Activated CD4-positive, alpha-beta T cell treated with anti-CD3 and anti-CD28 coated beads for 36 hours (primary cell): ENCODE data around the gene MTRR. TPM values are rescaled to one million over a fixed set of nuclear protein-coding genes. Genes with fewer than 3 reads are reported as not detected.
"Not testable (repeated sequence)": the region's sequence is repeated elsewhere in the genome, so short reads cannot be mapped to it uniquely, and the experiment has no call there.

Experiments
- ATAC-seq: fragments of 200-7000 bp; cut with Tn5 transposase; one replicate; pipeline ENCODE4 v1.10.0; 2021; ENCODE audit warnings: mild to moderate bottlenecking, moderate library complexity
- CTCF ChIA-PET: fragments of 350-600 bp; sonication (Branson Sonifier 250); formaldehyde crosslinking; loops from one replicate; lab custom pipeline; 2021; ENCODE audit warnings: antibody characterized with exemption; lab: Charles Lee
- POLR2A ChIA-PET: fragments of 350-600 bp; sonication (Branson Sonifier 250); formaldehyde crosslinking; loops from one replicate; lab custom pipeline; 2021; ENCODE audit warnings: antibody characterized with exemption, inconsistent platforms; lab: Charles Lee
- DNase-seq: peaks from one replicate; pipeline ENCODE4 v3.0.0-alpha.2; 2020
- H3K27ac Mint-ChIP-seq: one replicate; pipeline ENCODE4 v1.8.0; 2021; ENCODE audit warnings: mixed read lengths
- H3K27me3 Mint-ChIP-seq: one replicate; pipeline ENCODE4 v1.8.0; 2021; ENCODE audit warnings: mixed read lengths
- H3K36me3 Mint-ChIP-seq: one replicate; pipeline ENCODE4 v1.8.0; 2021; ENCODE audit warnings: low read depth, mixed read lengths
- H3K4me1 Mint-ChIP-seq: one replicate; pipeline ENCODE4 v1.8.0; 2021; ENCODE audit warnings: mixed read lengths
- H3K4me3 Mint-ChIP-seq: one replicate; pipeline ENCODE4 v1.8.0; 2021; ENCODE audit warnings: mild to moderate bottlenecking, moderate library complexity, mixed read lengths
- H3K9me3 Mint-ChIP-seq: one replicate; pipeline ENCODE4 v1.8.0; 2021; ENCODE audit warnings: low read depth, mixed read lengths
- intact Hi-C, 2 experiments: fragments of 100-400 bp; cut with DNase I in 1 of 2; cut with micrococcal nuclease in 1 of 2; formaldehyde crosslinking; loops; one replicate each; pipeline versions ENCODE4 v1.14.2 to v1.15.1; 2022 to 2024; cut with DNase I, micrococcal nuclease
- total RNA-seq, 2 experiments: library from RNA; stranded (reverse); gene quantifications; one replicate each; pipeline ENCODE4 v1.2.3, GENCODE V29; 2021

The MTRR gene
- total RNA-seq, 2 experiments from 2014 or later, result 49.3 to 52.9 TPM

GRCh38 chr5:7894860-7895259 is 25.9 kb downstream of the MTRR start:
- Mint-ChIP-seq H3K4me1 (peaks cover 15% of the 10 kb centered on the region), H3K27ac (peak overlapping the region; percentile 69), H3K36me3 (peaks cover 72% of the 10 kb centered on the region), H3K9me3 (no peaks in the 10 kb centered on the region), H3K27me3 (no peaks in the 10 kb centered on the region), H3K4me3 (no peak overlapping the region)
- no peak for DNase-seq
- POLR2A ChIA-PET, result no interaction called here
- intact Hi-C loops, result loop anchor here in 1 of 2 experiments (1.0 kb wide), 1 partner anchor 17 kb away; no protein-coding TSS in a partner anchor
- ATAC-seq, result peak; percentile 86
- CTCF ChIA-PET, result no interaction called here

GRCh38 chr5:7897014-7897600 is 28.2 kb downstream of the MTRR start:
- DNase-seq (peak; percentile 69), ATAC-seq (peak; percentile 76)
- H3K4me1 Mint-ChIP-seq, result peaks cover 20% of the 10 kb centered on the region
- no peak overlapping the region for H3K27ac Mint-ChIP-seq
- intact Hi-C loops, result no loop called here
- H3K9me3 Mint-ChIP-seq, result peaks cover 2% of the 10 kb centered on the region
- no peak overlapping the region for H3K4me3 Mint-ChIP-seq
- peaks cover 72% of the 10 kb centered on the region for H3K36me3 Mint-ChIP-seq
- CTCF ChIA-PET, result interaction anchor here (0.8 to 1.9 kb wide), 3 partner anchors 9 to 19 kb away, joined by 3 to 7 read pairs (median 4); no protein-coding TSS in a partner anchor
- H3K27me3 Mint-ChIP-seq, result no peaks in the 10 kb centered on the region
- POLR2A ChIA-PET, result no interaction called here

- no peak for DNase-seq
- no peak for ATAC-seq
- ChIA-PET CTCF (interaction anchor here (0.9 kb wide), 1 partner anchor 9 kb away, joined by 3 read pairs; no protein-coding TSS in a partner anchor), POLR2A (no interaction called here)
- peaks cover 75% of the 10 kb centered on the region for H3K36me3 Mint-ChIP-seq
- H3K4me1 Mint-ChIP-seq, result peaks cover 28% of the 10 kb centered on the region
- H3K27ac Mint-ChIP-seq, result peak overlapping the region; percentile 35
- intact Hi-C loops, result loop anchor here in 1 of 2 experiments (10.0 kb wide), 1 partner anchor 553 kb away; no protein-coding TSS in a partner anchor
- no peaks in the 10 kb centered on the region for H3K27me3 Mint-ChIP-seq
- H3K4me3 Mint-ChIP-seq, result no peak overlapping the region
- H3K9me3 Mint-ChIP-seq, result peaks cover 13% of the 10 kb centered on the region
Measured at GRCh38 chr5:7902201-7902600, 33.3 kb downstream of the MTRR start.

GRCh38 chr5:7902666-7903625 is 34.0 kb downstream of the MTRR start:
- ATAC-seq (no peak), DNase-seq (no peak)
- no peak overlapping the region for H3K4me3 Mint-ChIP-seq
- H3K27ac Mint-ChIP-seq, result peak overlapping the region; percentile 15
- ChIA-PET CTCF (interaction anchor here (0.9 to 1.2 kb wide), 2 partner anchors 10 to 13 kb away, joined by 3 read pairs; no protein-coding TSS in a partner anchor), POLR2A (no interaction called here)
- H3K27me3 Mint-ChIP-seq, result no peaks in the 10 kb centered on the region
- H3K9me3 Mint-ChIP-seq, result peaks cover 18% of the 10 kb centered on the region
- peaks cover 28% of the 10 kb centered on the region for H3K4me1 Mint-ChIP-seq
- H3K36me3 Mint-ChIP-seq, result peaks cover 80% of the 10 kb centered on the region
- intact Hi-C loops, result loop anchor here in 1 of 2 experiments (10.0 kb wide), 1 partner anchor 552 kb away; no protein-coding TSS in a partner anchor

- Mint-ChIP-seq H3K27ac (peak overlapping the region; percentile 47), H3K4me3 (no peak overlapping the region), H3K36me3 (peaks cover 80% of the 10 kb centered on the region), H3K27me3 (no peaks in the 10 kb centered on the region), H3K9me3 (peaks cover 23% of the 10 kb centered on the region), H3K4me1 (peaks cover 28% of the 10 kb centered on the region)
- DNase-seq (no peak), ATAC-seq (peak; percentile 90)
- ChIA-PET POLR2A (no interaction called here), CTCF (interaction anchor here (1.2 kb wide), 1 partner anchor 15 kb away, joined by 3 read pairs; no protein-coding TSS in a partner anchor)
- intact Hi-C loops, result loop anchor here in 1 of 2 experiments (10.0 kb wide), 1 partner anchor 551 kb away; no protein-coding TSS in a partner anchor
Measured at GRCh38 chr5:7904170-7904569, 35.2 kb downstream of the MTRR start.

DNA sequence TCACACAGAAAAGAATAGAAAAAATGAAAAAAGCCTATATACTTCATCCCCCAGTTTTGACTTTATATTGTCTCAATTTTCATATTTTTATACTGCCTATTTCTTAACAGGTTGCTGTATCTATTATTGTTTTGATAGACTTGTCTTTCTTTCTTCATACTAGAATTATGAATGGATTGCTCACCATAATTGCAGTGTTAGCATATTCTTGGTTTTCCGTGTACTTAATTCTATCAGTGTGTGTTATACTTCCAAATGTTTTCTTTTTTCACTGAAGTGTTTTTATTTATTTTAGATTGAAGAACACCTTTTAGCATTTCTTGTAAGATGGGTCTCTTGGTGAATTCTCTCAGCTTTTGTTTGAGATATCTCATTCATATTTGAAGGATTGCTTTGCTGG is 38.7 kb downstream of the MTRR start:
- intact Hi-C loops, result loop anchor here in 1 of 2 experiments (10.0 kb wide), 1 partner anchor 547 kb away; no protein-coding TSS in a partner anchor
- Mint-ChIP-seq H3K27me3 (no peaks in the 10 kb centered on the region), H3K36me3 (peaks cover 82% of the 10 kb centered on the region), H3K9me3 (peaks cover 38% of the 10 kb centered on the region), H3K4me3 (no peak overlapping the region), H3K4me1 (peaks cover 17% of the 10 kb centered on the region), H3K27ac (no peak overlapping the region)
- ATAC-seq (no peak), DNase-seq (no peak)
- CTCF ChIA-PET, result no interaction called here
- POLR2A ChIA-PET, result no interaction called here

GRCh38 chr5:7908317-7908716 is 39.4 kb downstream of the MTRR start:
- Mint-ChIP-seq H3K36me3 (peaks cover 79% of the 10 kb centered on the region), H3K9me3 (peaks cover 45% of the 10 kb centered on the region), H3K27ac (no peak overlapping the region), H3K4me1 (peaks cover 11% of the 10 kb centered on the region), H3K4me3 (no peak overlapping the region), H3K27me3 (no peaks in the 10 kb centered on the region)
- POLR2A ChIA-PET, result no interaction called here
- ATAC-seq (no peak), DNase-seq (no peak)
- CTCF ChIA-PET, result no interaction called here
- intact Hi-C loops, result loop anchor here in 1 of 2 experiments (10.0 kb wide), 1 partner anchor 546 kb away; no protein-coding TSS in a partner anchor

- intact Hi-C loops, result no loop called here
- DNase-seq (no peak), ATAC-seq (no peak)
- H3K27ac Mint-ChIP-seq, result no peak overlapping the region
- H3K4me3 Mint-ChIP-seq, result no peak overlapping the region
- peaks cover 42% of the 10 kb centered on the region for H3K9me3 Mint-ChIP-seq
- POLR2A ChIA-PET, result interaction anchor here (0.5 kb wide), 1 partner anchor 60 kb away, joined by 3 read pairs; the partner anchor contains the start of gene CFAP90
- H3K36me3 Mint-ChIP-seq, result peaks cover 54% of the 10 kb centered on the region
- peaks cover 2% of the 10 kb centered on the region for H3K27me3 Mint-ChIP-seq
- CTCF ChIA-PET, result interaction anchor here (1.0 to 1.3 kb wide), 2 partner anchors 13 to 23 kb away, joined by 3 to 6 read pairs; no protein-coding TSS in a partner anchor
- no peaks in the 10 kb centered on the region for H3K4me1 Mint-ChIP-seq
Measured at GRCh38 chr5:7910738-7911428, 41.9 kb downstream of the MTRR start.

- H3K9me3 Mint-ChIP-seq, result peaks cover 42% of the 10 kb centered on the region
- DNase-seq, H3K27me3 Mint-ChIP-seq, H3K27ac Mint-ChIP-seq, intact Hi-C loops, POLR2A ChIA-PET, H3K4me3 Mint-ChIP-seq, ATAC-seq, H3K4me1 Mint-ChIP-seq: not testable (repeated sequence)
- H3K36me3 Mint-ChIP-seq, result peaks cover 52% of the 10 kb centered on the region
- CTCF ChIA-PET, result interaction anchor here (1.3 kb wide), 1 partner anchor 24 kb away, joined by 3 read pairs; no protein-coding TSS in a partner anchor
Measured at GRCh38 chr5:7911429-7911771, 42.5 kb downstream of the MTRR start.

- Mint-ChIP-seq H3K4me3 (no peak overlapping the region), H3K27ac (no peak overlapping the region), H3K9me3 (peaks cover 20% of the 10 kb centered on the region), H3K36me3 (peaks cover 13% of the 10 kb centered on the region), H3K4me1 (no peaks in the 10 kb centered on the region), H3K27me3 (peaks cover 7% of the 10 kb centered on the region)
- DNase-seq (no peak), ATAC-seq (no peak)
- ChIA-PET CTCF (no interaction called here), POLR2A (no interaction called here)
- intact Hi-C loops, result no loop called here
Measured at GRCh38 chr5:7916171-7916804, 47.3 kb downstream of the MTRR start.
